B cell (primary cell): ENCODE measurements around the gene RNF224. TPM values are rescaled to one million over a fixed set of nuclear protein-coding genes. Genes with fewer than 3 reads are reported as not detected.

Source experiments
- ATAC-seq: fragments of 200-7000 bp; cut with Tn5 transposase; one replicate; pipeline ENCODE4 v1.10.0; 2021; ENCODE audit warnings: low read depth, mild to moderate bottlenecking, moderate number of reproducible peaks, moderate library complexity
- CTCF ChIA-PET: fragments of 350-600 bp; sonication (Branson Sonifier 250); formaldehyde crosslinking; loops from one replicate; lab custom pipeline; 2021; ENCODE audit warnings: antibody characterized with exemption, inconsistent platforms; lab: Charles Lee
- POLR2A ChIA-PET: fragments of 350-600 bp; sonication (Branson Sonifier 250); formaldehyde crosslinking; loops from one replicate; lab custom pipeline; 2021; ENCODE audit warnings: antibody characterized with exemption; lab: Charles Lee
- DNase-seq: peaks from one replicate; pipeline ENCODE4 v3.0.0; 2013
- H2AFZ ChIP-seq: 2 replicates; pipeline ENCODE4 v1.6.1; 2012; ENCODE audit warnings: mild to moderate bottlenecking, low read depth, low read length; ENCODE audit not compliant: insufficient read depth, poor library complexity, severe bottlenecking
- H3K27ac ChIP-seq, 2 donors: 1 replicate in 1 of 2; 2 replicates in 1 of 2; pipeline ENCODE4 v1.5.1; 2012 to 2013; ENCODE audit warnings: low read length in 2 of 2, mild to moderate bottlenecking in 2 of 2, moderate library complexity in 1 of 2
- H3K27me3 ChIP-seq, 4 experiments: fragments of 200-600 bp in 1 of 4; sonication (generic) in 1 of 4; replicated peaks in 1 of 4; 1 replicate in 2 of 4; 2 replicates in 2 of 4; pipeline versions ENCODE4 v1.6.1 to v1.7.0; 2013 to 2016; ENCODE audit warnings: low read length in 3 of 4, mild to moderate bottlenecking in 2 of 4, mixed read lengths in 1 of 4, moderate library complexity in 1 of 4; ENCODE audit not compliant: insufficient read depth in 4 of 4, control insufficient read depth in 3 of 4; ENCODE audit errors: control extremely low read depth in 1 of 4
- H3K36me3 ChIP-seq, 2 experiments: replicated peaks in 1 of 2; 1 replicate in 1 of 2; 2 replicates in 1 of 2; pipeline versions ENCODE4 v1.6.1 to v1.7.1; 2013; ENCODE audit warnings: low read length in 1 of 2; ENCODE audit not compliant: insufficient read depth in 2 of 2, control insufficient read depth in 1 of 2; ENCODE audit errors: control extremely low read depth in 1 of 2, extremely low read depth in 1 of 2
- H3K4me1 ChIP-seq, 2 donors: fragments of 200-600 bp in 1 of 2; sonication (generic) in 1 of 2; 1 replicate in 1 of 2; 2 replicates in 1 of 2; pipeline versions ENCODE4 v1.5.1 to v1.6.1; 2013 to 2017; ENCODE audit warnings: low read length in 2 of 2; ENCODE audit not compliant: control insufficient read depth in 2 of 2, insufficient read depth in 2 of 2
- H3K4me2 ChIP-seq: replicated peaks from 2 replicates; pipeline ENCODE3; 2012; ENCODE audit warnings: mild to moderate bottlenecking, low read depth, low read length; ENCODE audit not compliant: poor library complexity, severe bottlenecking
- H3K4me3 ChIP-seq, 5 experiments: fragments of 200-600 bp in 1 of 5; sonication (generic) in 1 of 5; 1 replicate in 3 of 5; 2 replicates in 2 of 5; pipeline versions ENCODE4 v1.5.1 to v1.7.0; 2011 to 2016; ENCODE audit warnings: low read length in 4 of 5, mild to moderate bottlenecking in 4 of 5, low read depth in 2 of 5, control low read depth in 1 of 5, moderate library complexity in 1 of 5; ENCODE audit not compliant: insufficient read depth in 1 of 5; ENCODE audit errors: control extremely low read depth in 1 of 5, extremely low read depth in 1 of 5
- H3K79me2 ChIP-seq: fragments of 200-600 bp; sonication (generic); one replicate; pipeline ENCODE4 v1.6.0; 2016; ENCODE audit warnings: low read length; ENCODE audit not compliant: control insufficient read depth, insufficient read depth
- H3K9ac ChIP-seq: fragments of 200-600 bp; sonication (generic); 2 replicates; pipeline ENCODE4 v1.6.1; 2017; ENCODE audit warnings: mild to moderate bottlenecking, low read length, moderate library complexity
- H3K9me3 ChIP-seq, 3 donors: one replicate each; pipeline versions ENCODE4 v1.6.1 to v1.7.1; 2013; ENCODE audit warnings: low read length in 2 of 3; ENCODE audit not compliant: control insufficient read depth in 2 of 3, insufficient read depth in 1 of 3; ENCODE audit errors: control extremely low read depth in 1 of 3
- H4K20me1 ChIP-seq: 2 replicates; pipeline ENCODE4 v1.6.0; 2012; ENCODE audit warnings: mild to moderate bottlenecking, low read length; ENCODE audit not compliant: insufficient read depth, control insufficient read depth, poor library complexity, severe bottlenecking
- H3K27ac Mint-ChIP-seq: one replicate; pipeline ENCODE4 v1.8.0; 2021; ENCODE audit warnings: mixed read lengths
- H3K27me3 Mint-ChIP-seq: one replicate; pipeline ENCODE4 v1.8.0; 2021; ENCODE audit warnings: mixed read lengths
- H3K4me1 Mint-ChIP-seq: one replicate; pipeline ENCODE4 v1.8.0; 2021; ENCODE audit warnings: mixed read lengths
- H3K4me3 Mint-ChIP-seq: one replicate; pipeline ENCODE4 v1.8.0; 2021; ENCODE audit warnings: mixed read lengths
- H3K9me3 Mint-ChIP-seq: one replicate; pipeline ENCODE4 v1.8.0; 2022; ENCODE audit warnings: mixed read lengths; ENCODE audit not compliant: insufficient read depth
- CTCF ChIP-seq: fragments of 200-600 bp; IDR thresholded peaks from one replicate; pipeline ENCODE4 v1.8.0; 2022; ENCODE audit warnings: antibody characterized with exemption, mild to moderate bottlenecking
- EZH2 ChIP-seq: IDR thresholded peaks from 2 replicates; pipeline ENCODE4 v1.6.1; 2012; ENCODE audit warnings: borderline replicate concordance, low read depth, mild to moderate bottlenecking, moderate library complexity, low read length; ENCODE audit not compliant: insufficient read depth, poor library complexity, severe bottlenecking
- WGBS: methylation state at CpG from one replicate; pipeline ENCODE4 v1.1.5; 2013; ENCODE audit warnings: missing lambda C conversion rate; ENCODE audit not compliant: insufficient coverage; 5-methylcytosine and 5-hydroxymethylcytosine counted together
- intact Hi-C: fragments of 100-400 bp; cut with micrococcal nuclease; formaldehyde crosslinking; loops from one replicate; pipeline ENCODE4 v1.10.0; 2022
- polyA plus RNA-seq: library from polyadenylated mRNA; depleted of rRNA; stranded (reverse); fragments of >200 nt; gene quantifications from 2 replicates; pipeline ENCODE4 v1.2.3, GENCODE V29; 2012
- total RNA-seq, 2 donors: library from RNA; stranded (reverse); fragments of 120-200 nt in 1 of 2; gene quantifications; 1 replicate in 1 of 2; 2 replicates in 1 of 2; pipeline versions ENCODE4 v1.2.3 to v1.2.4, GENCODE V29; 2013 to 2022

Gene RNF224
- total and polyA plus RNA-seq, 2 donors (not counting 1 experiment from before 2014, with no cell fraction given): not detected

GRCh38 chr9:137220317-137221094 is 6.8 kb upstream of the RNF224 start:
- TF ChIP-seq CTCF (no peak), EZH2 (no peak)
- no peak for DNase-seq
- POLR2A ChIA-PET: interaction anchor here (0.6 to 1.1 kb wide), 2 partner anchors 19 to 107 kb away, joined by 3 to 6 read pairs; partner anchors contain the start of gene TPRN

DNA sequence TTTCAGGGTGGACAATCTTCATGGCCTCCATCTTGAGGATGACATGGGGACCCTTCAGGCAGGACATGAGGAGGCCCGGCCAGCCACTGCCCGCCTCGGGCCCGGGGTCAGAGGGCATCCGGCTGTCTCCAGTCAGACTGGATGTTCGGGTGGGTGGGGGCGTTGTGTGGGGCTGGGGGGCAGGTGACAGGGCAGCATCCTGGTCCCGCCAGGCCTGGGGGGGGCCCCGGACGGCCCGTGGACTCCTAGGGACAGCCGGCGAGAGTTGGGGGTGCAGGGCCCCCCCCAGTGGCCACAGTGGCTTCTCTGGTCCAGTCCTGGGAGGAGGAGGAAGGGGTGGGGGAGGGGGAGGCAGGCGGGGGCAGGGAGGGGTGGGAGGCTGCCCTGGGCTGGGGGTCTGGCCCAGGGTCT is 6.2 kb upstream of the RNF224 start:
- no peaks in the 10 kb centered on the region for H3K36me3 ChIP-seq
- H3K4me2 ChIP-seq: peak overlapping the region; percentile 95
- no peak overlapping the region for H2AFZ ChIP-seq
- H3K9me3 Mint-ChIP-seq: no peaks in the 10 kb centered on the region
- POLR2A ChIA-PET: no interaction called here
- H3K27me3 ChIP-seq: peaks cover 0 to 2% (median 0%) of the 10 kb centered on the region in 4 experiments
- no peaks in the 10 kb centered on the region for H3K9me3 ChIP-seq
- DNase-seq (no peak), ATAC-seq (no peak)
- H3K79me2 ChIP-seq: no peaks in the 10 kb centered on the region
- no peak for TF ChIP-seq CTCF
- TF ChIP-seq EZH2: no peak
- H3K27ac Mint-ChIP-seq: no peak overlapping the region
- peak overlapping the region; percentile 57 for H3K4me3 Mint-ChIP-seq
- intact Hi-C loops: loop anchor here (5.0 kb wide), 1 partner anchor 386 kb away; the partner anchor contains the start of gene ARRDC1
- H4K20me1 ChIP-seq: no peaks in the 10 kb centered on the region
- H3K4me1 ChIP-seq: peaks cover 9 to 25% of the 10 kb centered on the region in 2 donors
- no peak overlapping the region for H3K27ac ChIP-seq
- no peaks in the 10 kb centered on the region for H3K27me3 Mint-ChIP-seq
- peaks cover 12% of the 10 kb centered on the region for H3K4me1 Mint-ChIP-seq
- no peak overlapping the region for H3K9ac ChIP-seq
- CTCF ChIA-PET: no interaction called here
- no peak overlapping the region for H3K4me3 ChIP-seq
- 97% methylated on average over 6 of the region's 14 CpGs for WGBS

More at GRCh38 chr9:137220317-137221094, 6.8 kb upstream of the RNF224 start:
- Mint-ChIP-seq H3K9me3 (no peaks in the 10 kb centered on the region), H3K4me3 (peak overlapping the region; percentile 57), H3K27ac (no peak overlapping the region), H3K4me1 (peaks cover 12% of the 10 kb centered on the region), H3K27me3 (no peaks in the 10 kb centered on the region)
- 92% methylated on average over 52 of the region's 52 CpGs for WGBS
- intact Hi-C loops: loop anchor here (5.0 kb wide), 1 partner anchor 387 kb away; the partner anchor contains the start of gene ARRDC1
- no peaks in the 10 kb centered on the region for H4K20me1 ChIP-seq
- no peak for ATAC-seq
- CTCF ChIA-PET: interaction anchor here (0.6 kb wide), 1 partner anchor 16 kb away, joined by 3 read pairs; no protein-coding TSS in a partner anchor
- H3K4me3 ChIP-seq: no peak overlapping the region
- H3K27ac ChIP-seq: no peak overlapping the region
- no peak overlapping the region for H3K9ac ChIP-seq
- no peak overlapping the region for H2AFZ ChIP-seq
- peaks cover 9 to 25% of the 10 kb centered on the region in 2 donors for H3K4me1 ChIP-seq
- H3K36me3 ChIP-seq: no peaks in the 10 kb centered on the region
- no peaks in the 10 kb centered on the region for H3K27me3 ChIP-seq
- no peaks in the 10 kb centered on the region for H3K9me3 ChIP-seq
- no peaks in the 10 kb centered on the region for H3K79me2 ChIP-seq
- H3K4me2 ChIP-seq: no peak overlapping the region
